SIG-M5 treated with dmso at 0.1 percent for 504 hours (cell line): ENCODE data around the gene MBD3L5.
"Not testable (repeated sequence)": the region's sequence is repeated elsewhere in the genome, so short reads cannot be mapped to it uniquely, and the experiment has no call there.

Experiments used
- DNase-seq: peaks from one replicate; lab custom pipeline; 2025; ENCODE audit not compliant: unreplicated experiment; lab: John Stamatoyannopoulos, UW

The MBD3L5 gene

GRCh38 chr19:7030278-7030677, at the start of gene MBD3L5:
TSS of gene MBD3L5 (plus strand) at chr19:7030578. CDS start at chr19:7030612, 34 bp downstream.
- not testable (repeated sequence) for DNase-seq

GRCh38 chr19:6983448-6983847, 46.9 kb upstream of the MBD3L5 start:
- DNase-seq = no peak

DNA sequence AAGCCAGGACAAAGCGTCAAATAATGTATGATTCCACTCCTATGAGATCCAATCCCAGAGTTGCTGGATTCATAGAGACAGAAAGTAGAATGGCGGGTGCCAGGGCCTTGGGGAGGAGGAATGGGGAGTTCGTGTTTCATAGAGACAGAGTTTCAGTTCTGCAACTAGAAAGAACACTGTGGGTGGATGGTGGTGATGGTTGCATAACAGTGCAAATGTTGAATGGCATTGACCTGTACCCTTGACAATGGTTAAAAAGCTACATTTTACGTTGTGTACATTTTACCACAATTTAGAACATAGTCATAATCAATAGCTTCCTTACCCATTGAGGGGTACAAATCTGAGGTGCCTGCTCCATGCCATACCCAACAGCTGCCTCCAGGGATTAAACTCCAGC, 42.5 kb upstream of the MBD3L5 start:
- DNase-seq = peak; percentile 85

- no peak for DNase-seq
These were observed 42.1 kb upstream of the MBD3L5 start for GRCh38 chr19:6988257-6988656.

GRCh38 chr19:6995054-6995453, 35.3 kb upstream of the MBD3L5 start:
- DNase-seq = no peak

- DNase-seq = no peak
These were observed 33.6 kb upstream of the MBD3L5 start for GRCh38 chr19:6996810-6997209.

GRCh38 chr19:6997679-6998445, 32.5 kb upstream of the MBD3L5 start:
- DNase-seq = peak; percentile 65

- DNase-seq = peak; percentile 15
These were observed 30.4 kb upstream of the MBD3L5 start for GRCh38 chr19:6999933-7000332.

DNA sequence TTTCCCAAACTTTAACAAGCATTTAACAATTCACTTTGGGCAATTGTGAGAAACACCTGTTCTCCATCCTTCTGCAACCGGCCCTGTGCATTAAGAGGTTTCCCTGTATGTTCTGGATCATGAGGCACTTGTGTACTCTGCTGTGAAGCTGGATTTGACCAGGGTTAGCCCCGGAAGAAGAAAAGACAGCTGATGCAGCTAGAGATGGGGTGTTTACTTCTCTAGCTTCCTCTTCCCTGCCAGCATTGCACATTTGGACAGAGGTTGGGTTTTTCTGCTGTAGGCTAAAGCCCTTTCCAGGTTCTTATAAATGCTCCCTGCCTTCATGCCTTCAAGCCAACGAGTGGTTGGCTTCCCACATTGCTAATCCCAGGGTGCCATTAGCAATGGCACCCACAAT, 30.0 kb upstream of the MBD3L5 start:
- no peak for DNase-seq

DNA sequence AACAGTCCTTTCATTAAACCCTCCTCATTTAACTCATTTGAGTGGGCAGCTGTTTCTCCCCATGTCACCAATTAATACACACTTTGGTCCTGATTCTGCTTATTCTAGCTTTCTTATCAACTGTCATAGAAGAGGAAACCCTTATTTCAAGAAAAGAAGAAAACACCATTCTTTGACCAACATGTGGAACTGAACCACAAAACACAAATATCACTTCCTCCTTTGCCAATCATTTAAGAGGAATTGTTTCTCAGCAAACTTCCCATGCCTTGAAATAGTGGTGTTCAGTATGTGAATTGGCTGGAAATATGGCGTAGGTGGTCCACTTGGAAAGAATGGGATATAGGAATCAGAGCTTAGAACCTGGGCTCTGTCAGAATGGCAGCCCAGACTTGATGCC, 29.6 kb upstream of the MBD3L5 start:
- DNase-seq = peak; percentile 26

DNA sequence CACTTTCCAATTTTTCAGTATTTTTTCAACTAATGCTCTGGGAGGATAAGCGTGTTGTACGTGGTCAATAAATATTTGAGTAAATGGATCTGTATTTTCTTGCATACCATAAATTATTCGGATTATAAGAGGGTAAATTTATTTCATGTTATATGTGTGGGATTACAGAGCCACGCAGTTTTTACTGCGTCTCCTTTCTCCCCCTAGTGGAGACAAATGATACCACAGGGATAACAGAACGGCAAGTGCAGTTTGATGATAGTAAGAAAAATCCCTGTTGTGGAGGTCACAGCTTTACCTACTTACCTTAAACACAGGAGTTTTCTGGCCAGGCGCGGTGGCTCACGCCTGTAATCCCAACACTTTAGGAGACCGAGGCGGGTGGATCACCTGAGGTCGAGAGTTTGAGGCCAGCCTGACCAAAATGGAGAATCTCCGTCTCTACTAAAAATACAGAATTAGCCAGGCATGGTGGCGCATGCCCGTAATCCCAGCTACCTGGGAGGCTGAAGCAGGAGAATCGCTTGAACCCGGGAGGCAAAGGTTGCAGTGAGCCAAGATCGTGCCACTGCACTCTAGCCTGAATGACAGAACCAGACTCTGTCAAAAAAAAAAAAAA, 26.0 kb upstream of the MBD3L5 start:
- peak; percentile 33 for DNase-seq

DNA sequence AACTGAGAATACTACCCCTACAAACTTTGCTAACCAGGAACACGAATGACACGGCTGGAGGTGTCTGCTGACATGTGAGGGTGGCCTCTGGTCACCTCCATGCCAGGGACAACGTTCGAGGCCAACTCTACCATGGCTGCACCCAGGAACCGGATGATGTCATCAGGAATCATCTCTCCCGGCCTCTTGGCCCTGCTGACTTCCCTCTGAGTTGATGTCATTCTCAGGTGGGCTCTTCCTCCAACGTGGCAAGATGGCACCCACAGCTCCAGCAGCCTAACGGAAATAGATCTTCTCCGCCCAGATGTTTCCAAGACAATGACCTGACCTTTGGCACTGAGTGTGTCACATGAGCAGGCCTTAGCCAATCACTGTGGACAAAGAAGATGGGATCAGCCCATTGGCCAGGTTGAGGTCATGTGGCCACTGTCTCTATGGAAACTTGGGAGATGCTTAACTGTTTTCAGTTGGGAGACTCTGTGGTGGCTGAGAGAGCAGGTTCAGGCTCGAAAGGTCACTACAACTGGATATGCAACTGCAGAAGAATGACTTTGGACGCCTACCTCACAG, 24.2 kb upstream of the MBD3L5 start:
- no peak for DNase-seq

DNA sequence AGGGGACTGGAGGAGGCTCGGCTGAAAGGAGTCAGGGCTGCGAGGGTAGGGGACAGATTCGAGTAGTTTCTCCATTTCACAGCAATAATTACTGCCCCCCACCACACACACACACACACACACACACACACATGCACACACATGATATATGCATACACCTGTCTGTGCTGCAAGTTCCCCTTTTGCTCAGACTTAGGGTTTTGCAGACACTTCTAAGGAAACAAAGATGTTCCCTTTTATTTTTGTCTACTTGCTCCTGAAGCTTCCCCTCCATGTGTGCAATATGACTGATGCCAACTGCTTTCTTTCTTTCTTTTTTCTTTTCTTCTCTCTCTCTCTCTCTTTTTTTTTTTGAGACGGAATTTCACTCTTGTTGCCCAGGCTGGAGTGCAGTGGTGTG, 22.5 kb upstream of the MBD3L5 start:
- no peak for DNase-seq

DNA sequence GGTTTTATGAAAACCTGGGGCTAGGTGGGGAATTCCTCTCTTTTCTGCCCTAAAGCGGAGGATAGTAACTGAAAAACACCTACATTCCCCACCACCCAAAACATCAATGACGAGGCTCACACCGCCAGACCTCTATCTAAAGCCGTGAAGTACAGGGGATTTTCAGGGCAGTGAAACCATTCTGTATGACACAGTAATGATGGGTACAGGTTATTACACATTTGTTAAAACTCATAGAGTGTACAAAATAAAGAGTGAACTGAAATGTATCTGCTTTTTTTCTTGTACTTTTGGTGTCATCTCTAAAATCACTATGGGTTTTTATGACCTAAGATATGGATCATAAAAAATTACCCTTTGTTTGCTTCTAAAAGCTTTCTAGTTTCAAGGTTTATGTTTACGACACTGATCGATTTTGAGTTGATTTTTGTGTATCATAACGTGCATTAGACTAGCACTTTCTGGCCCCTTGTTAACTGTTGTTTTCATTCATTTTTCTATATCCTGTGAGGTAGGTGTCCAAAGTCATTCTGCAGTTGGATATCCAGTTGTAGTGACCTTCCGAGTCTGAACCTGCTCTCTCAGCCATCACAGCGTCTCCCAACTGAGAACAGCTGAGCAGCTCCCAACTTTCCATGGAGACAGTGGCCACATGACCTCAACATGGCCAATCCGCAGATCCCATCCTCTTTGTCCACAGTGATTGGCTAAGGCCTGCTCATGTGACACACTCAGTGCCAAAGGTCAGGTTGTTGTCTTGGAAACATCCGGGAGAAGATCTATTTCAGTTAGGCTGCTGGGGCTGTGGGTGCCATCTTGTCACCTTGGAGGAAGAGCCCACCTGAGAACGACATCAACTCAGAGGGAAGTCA, 19.4 kb upstream of the MBD3L5 start:
- DNase-seq = no peak

GRCh38 chr19:7013678-7014077, 16.7 kb upstream of the MBD3L5 start:
- no peak for DNase-seq

GRCh38 chr19:7018828-7019227, 11.6 kb upstream of the MBD3L5 start:
- no peak for DNase-seq

- DNase-seq = not testable (repeated sequence)
These were observed 9.0 kb upstream of the MBD3L5 start, which contains the start of gene MBD3L2B for GRCh38 chr19:7021331-7021730. TSS of gene MBD3L2B (minus strand) at chr19:7021431. CDS start at chr19:7021397, 34 bp downstream.

DNA sequence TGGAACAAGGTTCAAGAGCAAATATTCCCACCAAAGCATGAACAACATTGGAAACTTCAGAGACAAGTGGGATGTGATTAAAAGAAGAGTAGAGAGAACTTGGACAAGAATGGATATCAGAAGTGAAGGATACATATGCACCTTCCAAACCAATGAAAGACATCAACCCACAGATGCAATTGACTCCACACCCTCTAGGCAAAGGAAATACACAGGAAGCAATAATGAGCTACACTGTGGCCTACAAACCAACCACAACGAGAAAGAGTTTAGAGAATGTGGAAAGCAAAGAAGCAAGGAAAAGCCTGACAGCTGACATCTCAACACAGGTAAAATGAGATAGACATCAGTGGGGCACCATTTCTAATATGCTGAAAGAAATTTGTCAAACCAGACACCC, 1.6 kb upstream of the MBD3L5 start:
- DNase-seq = not testable (repeated sequence)

GRCh38 chr19:7040079-7040478, 9.7 kb downstream of the MBD3L5 start, which contains the start of gene MBD3L4:
TSS of gene MBD3L4 (minus strand) at chr19:7040179. CDS start at chr19:7040144, 35 bp downstream.
- DNase-seq = not testable (repeated sequence)

DNA sequence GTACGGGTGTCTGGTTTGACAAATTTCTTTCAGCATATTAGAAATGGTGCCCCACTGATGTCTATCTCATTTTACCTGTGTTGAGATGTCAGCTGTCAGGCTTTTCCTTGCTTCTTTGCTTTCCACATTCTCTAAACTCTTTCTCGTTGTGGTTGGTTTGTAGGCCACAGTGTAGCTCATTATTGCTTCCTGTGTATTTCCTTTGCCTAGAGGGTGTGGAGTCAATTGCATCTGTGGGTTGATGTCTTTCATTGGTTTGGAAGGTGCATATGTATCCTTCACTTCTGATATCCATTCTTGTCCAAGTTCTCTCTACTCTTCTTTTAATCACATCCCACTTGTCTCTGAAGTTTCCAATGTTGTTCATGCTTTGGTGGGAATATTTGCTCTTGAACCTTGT, 11.2 kb downstream of the MBD3L5 start:
- not testable (repeated sequence) for DNase-seq

- DNase-seq = not testable (repeated sequence)
These were observed 18.6 kb downstream of the MBD3L5 start, which contains the start of gene MBD3L2 for GRCh38 chr19:7049021-7049420. TSS of gene MBD3L2 (plus strand) at chr19:7049321. CDS start at chr19:7049374, 53 bp downstream.
